ENCODE results near the gene PACRG.

PACRG gene

GRCh38 chr6:163356743-163357142 is 629.0 kb downstream of the PACRG start:
- no peaks in the 10 kb centered on the region for H3K27me3 ChIP-seq (ENCODE audit: control insufficient read depth, insufficient read depth, low read length)
- peaks cover 2% of the 10 kb centered on the region; the same call in 1 of the 2 replicates for H3K4me1 ChIP-seq (ENCODE audit: control insufficient read depth, insufficient read depth, low read length)
- H3K4me3 ChIP-seq (ENCODE audit: low read length) = no peak overlapping the region
- no peak overlapping the region for H3K27ac ChIP-seq (ENCODE audit: low read length)
- no peak for DNase-seq (ENCODE audit: low read depth, low spot score)
- no peaks in the 10 kb centered on the region for H3K36me3 ChIP-seq (ENCODE audit: control insufficient read depth, insufficient read depth, low read length)
- 100% methylated on average over 6 of the region's 6 CpGs for WGBS (ENCODE audit: insufficient coverage, insufficient read length)
- no peaks in the 10 kb centered on the region for H3K9me3 ChIP-seq (ENCODE audit: control insufficient read depth, insufficient read depth, low read length)

DNA sequence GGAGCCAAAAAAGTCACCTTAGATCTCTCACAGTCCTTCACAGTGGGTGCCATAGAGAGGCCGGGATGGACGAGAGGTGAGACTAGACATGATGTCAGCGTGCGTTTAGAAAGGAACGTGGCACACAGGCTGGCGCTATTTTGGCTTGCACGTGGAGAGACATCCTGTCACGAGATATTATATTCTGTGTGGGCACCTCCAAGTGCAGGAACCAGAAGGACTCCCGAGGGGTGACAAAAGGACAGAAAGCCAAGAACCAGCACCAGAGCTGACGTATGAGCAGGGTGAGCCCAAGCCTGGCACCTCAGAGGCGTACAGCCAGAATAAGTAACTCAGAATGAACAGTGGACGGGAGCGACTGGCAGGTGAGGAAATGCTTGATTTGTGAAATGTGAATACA is 636.9 kb downstream of the PACRG start:
- Histone ChIP-seq H3K4me1 (ENCODE audit: control insufficient read depth, insufficient read depth, low read length) (peaks cover 2% of the 10 kb centered on the region; the same call in 1 of the 2 replicates), H3K4me3 (ENCODE audit: low read length) (no peak overlapping the region), H3K36me3 (ENCODE audit: control insufficient read depth, insufficient read depth, low read length) (no peaks in the 10 kb centered on the region), H3K9me3 (ENCODE audit: control insufficient read depth, insufficient read depth, low read length) (no peaks in the 10 kb centered on the region), H3K27ac (ENCODE audit: low read length) (no peak overlapping the region), H3K27me3 (ENCODE audit: control insufficient read depth, insufficient read depth, low read length) (no peaks in the 10 kb centered on the region; the same call in 1 of the 2 replicates)
- no peak for DNase-seq (ENCODE audit: low read depth, low spot score)
- no CpG with 5 or more reads among the region's 13 CpGs for WGBS (ENCODE audit: insufficient coverage, insufficient read length)
